H1 (cell line): ENCODE results near the gene SIGLEC6. TPM values are rescaled to one million over a fixed set of nuclear protein-coding genes. Genes with fewer than 3 reads are reported as not detected.

Experiments used
- CTCF ChIA-PET: fragments of 300-600 bp; sonication (Branson Sonifier 250); formaldehyde crosslinking; loops from one replicate; lab custom pipeline; 2021; ENCODE audit not compliant: partially characterized antibody; lab: Charles Lee
- POLR2A ChIA-PET: fragments of 300-600 bp; sonication (Branson Sonifier 250); formaldehyde crosslinking; loops from one replicate; lab custom pipeline; 2021; ENCODE audit warnings: inconsistent platforms; ENCODE audit not compliant: partially characterized antibody; lab: Charles Lee
- DNase-seq, 2 experiments: peaks; one replicate each; pipeline versions ENCODE4 v3.0.0 to v3.0.0-alpha.2; 2010 to 2022; ENCODE audit warnings: low spot score in 2 of 2, low read depth in 1 of 2, mixed read lengths in 1 of 2
- FAIRE-seq: peaks from 2 replicates; lab custom pipeline; 2011; peaks lifted over from hg19 to GRCh38; lab: Jason Lieb, UNC
- H2AFZ ChIP-seq: 2 replicates; pipeline ENCODE4 v1.8.1; 2012; ENCODE audit warnings: low read length, inconsistent platforms
- H2AK5ac ChIP-seq: 2 replicates; pipeline ENCODE4 v1.6.1; 2013; ENCODE audit warnings: low read depth, low read length
- H2BK120ac ChIP-seq: replicated peaks from 2 replicates; pipeline ENCODE3; 2013; ENCODE audit warnings: low read depth, low read length, inconsistent platforms
- H2BK12ac ChIP-seq: 2 replicates; pipeline ENCODE4 v1.6.1; 2013; ENCODE audit warnings: low read depth, low read length
- H2BK15ac ChIP-seq: 2 replicates; pipeline ENCODE4 v1.6.1; 2013; ENCODE audit warnings: low read length
- H2BK20ac ChIP-seq: 2 replicates; pipeline ENCODE4 v1.6.1; 2013; ENCODE audit warnings: low read length
- H2BK5ac ChIP-seq: 2 replicates; pipeline ENCODE4 v1.6.1; 2013; ENCODE audit warnings: low read depth, low read length
- H3K14ac ChIP-seq: 2 replicates; pipeline ENCODE4 v1.6.1; 2013; ENCODE audit warnings: inconsistent platforms; ENCODE audit not compliant: insufficient read length
- H3K18ac ChIP-seq: 2 replicates; pipeline ENCODE4 v1.6.1; 2013; ENCODE audit warnings: low read length; ENCODE audit errors: extremely low read depth
- H3K23ac ChIP-seq: 2 replicates; pipeline ENCODE4 v1.6.1; 2013; ENCODE audit warnings: inconsistent platforms; ENCODE audit not compliant: insufficient read length
- H3K23me2 ChIP-seq: 2 replicates; pipeline ENCODE4 v1.6.1; 2013; ENCODE audit warnings: low read depth, low read length
- H3K27ac ChIP-seq: 2 replicates; pipeline ENCODE4 v1.6.1; 2011; ENCODE audit warnings: low read depth, low read length, inconsistent platforms
- H3K27me3 ChIP-seq, 4 experiments: replicated peaks in 1 of 4; 1 replicate in 1 of 4; 2 replicates in 3 of 4; pipeline versions ENCODE4 v1.6.1 to v1.8.1; 2011 to 2013; ENCODE audit warnings: low read length in 3 of 4, mild to moderate bottlenecking in 3 of 4, inconsistent platforms in 2 of 4, mixed read lengths in 2 of 4, moderate library complexity in 1 of 4; ENCODE audit not compliant: control insufficient read depth in 3 of 4, insufficient read depth in 3 of 4; ENCODE audit errors: extremely low read depth in 1 of 4
- H3K36me3 ChIP-seq, 4 experiments: 2 replicates each; pipeline versions ENCODE4 v1.6.1 to v1.8.1; 2011 to 2013; ENCODE audit warnings: mild to moderate bottlenecking in 4 of 4, low read length in 3 of 4, moderate library complexity in 2 of 4, control low read depth in 1 of 4, inconsistent platforms in 1 of 4; ENCODE audit not compliant: insufficient read depth in 4 of 4, control insufficient read depth in 2 of 4
- H3K4ac ChIP-seq: replicated peaks from 2 replicates; pipeline ENCODE3; 2013; ENCODE audit warnings: low read length, low read depth, mixed read lengths, inconsistent platforms; ENCODE audit not compliant: insufficient read length
- H3K4me1 ChIP-seq, 4 experiments: replicated peaks in 1 of 4; 1 replicate in 1 of 4; 2 replicates in 3 of 4; pipeline versions ENCODE4 v1.6.1 to v1.8.1; 2011 to 2013; ENCODE audit warnings: low read length in 3 of 4, inconsistent platforms in 2 of 4, mixed read lengths in 1 of 4; ENCODE audit not compliant: insufficient read depth in 4 of 4, control insufficient read depth in 3 of 4
- H3K4me2 ChIP-seq, 2 experiments: 2 replicates each; pipeline versions ENCODE4 v1.6.1 to v1.8.1; 2011 to 2013; ENCODE audit warnings: low read depth in 2 of 2, low read length in 2 of 2, control low read depth in 1 of 2, inconsistent platforms in 1 of 2, mild to moderate bottlenecking in 1 of 2; ENCODE audit not compliant: insufficient read depth in 1 of 2
- H3K4me3 ChIP-seq, 4 experiments: fragments of 200-600, 300-600 bp in 1 of 4; sonication (generic), shearing (Covaris generic), sonication (Bioruptor Twin) in 1 of 4; 2 replicates each; pipeline versions ENCODE4 v1.5.1 to v1.8.1; 2011 to 2016; ENCODE audit warnings: low read length in 4 of 4, low read depth in 3 of 4, control low read depth in 2 of 4, inconsistent platforms in 2 of 4, mild to moderate bottlenecking in 2 of 4, mixed read lengths in 1 of 4, moderate library complexity in 1 of 4; ENCODE audit not compliant: insufficient read depth in 2 of 4; ENCODE audit errors: extremely low read depth in 1 of 4
- H3K56ac ChIP-seq: replicated peaks from 2 replicates; pipeline ENCODE3; 2013; ENCODE audit warnings: low read depth, mild to moderate bottlenecking, mixed read lengths, low read length, inconsistent platforms; ENCODE audit not compliant: insufficient read length
- H3K79me1 ChIP-seq: 2 replicates; pipeline ENCODE4 v1.6.1; 2013; ENCODE audit warnings: low read depth, low read length, control low read depth
- H3K79me2 ChIP-seq, 2 experiments: 2 replicates each; pipeline versions ENCODE4 v1.6.1 to v1.8.1; 2012 to 2013; ENCODE audit warnings: low read length in 2 of 2, mild to moderate bottlenecking in 2 of 2, inconsistent platforms in 1 of 2; ENCODE audit not compliant: insufficient read depth in 2 of 2, control insufficient read depth in 1 of 2
- H3K9ac ChIP-seq, 4 experiments: replicated peaks in 1 of 4; 1 replicate in 1 of 4; 2 replicates in 3 of 4; pipeline versions ENCODE4 v1.6.1 to v1.8.1; 2011 to 2013; ENCODE audit warnings: low read depth in 3 of 4, low read length in 3 of 4, control low read depth in 2 of 4, mild to moderate bottlenecking in 2 of 4, moderate library complexity in 2 of 4, inconsistent platforms in 1 of 4; ENCODE audit errors: extremely low read depth in 1 of 4
- H3K9me3 ChIP-seq, 2 experiments: 2 replicates each; pipeline versions ENCODE4 v1.6.1 to v1.8.1; 2012 to 2013; ENCODE audit warnings: mild to moderate bottlenecking in 2 of 2, moderate library complexity in 2 of 2, control low read depth in 1 of 2, inconsistent platforms in 1 of 2, low read depth in 1 of 2, low read length in 1 of 2, mixed read lengths in 1 of 2; ENCODE audit not compliant: insufficient read depth in 2 of 2
- H4K20me1 ChIP-seq, 2 experiments: replicated peaks in 1 of 2; 2 replicates each; pipeline versions ENCODE3 to v1.8.1; 2011 to 2013; ENCODE audit warnings: inconsistent platforms in 2 of 2, low read length in 2 of 2, mild to moderate bottlenecking in 1 of 2; ENCODE audit not compliant: insufficient read depth in 2 of 2, control insufficient read depth in 1 of 2
- H4K5ac ChIP-seq: 2 replicates; pipeline ENCODE4 v1.6.1; 2013; ENCODE audit warnings: low read length, low read depth, mixed read lengths, inconsistent platforms; ENCODE audit not compliant: insufficient read length
- H4K8ac ChIP-seq: 2 replicates; pipeline ENCODE4 v1.8.0; 2013; ENCODE audit warnings: mild to moderate bottlenecking, moderate library complexity, low read length, inconsistent platforms; ENCODE audit not compliant: insufficient read depth; ENCODE audit errors: extremely low read depth
- H4K91ac ChIP-seq: replicated peaks from 2 replicates; pipeline ENCODE3; 2013; ENCODE audit warnings: low read length, mixed read lengths, inconsistent platforms; ENCODE audit not compliant: insufficient read length
- CREB1 ChIP-seq: IDR thresholded peaks from 2 replicates; pipeline ENCODE4 v1.6.1; 2012; ENCODE audit warnings: inconsistent platforms
- EZH2 ChIP-seq: fragments of 200-600 bp; sonication (generic); IDR thresholded peaks from 2 replicates; pipeline ENCODE4 v1.7.1; 2012; ENCODE audit warnings: low read depth, mild to moderate bottlenecking, moderate library complexity, low read length, inconsistent platforms; ENCODE audit not compliant: severe bottlenecking
- FOSL1 ChIP-seq: IDR thresholded peaks from 2 replicates; pipeline ENCODE4 v1.6.1; 2011; ENCODE audit warnings: mild to moderate bottlenecking, low read depth, low read length, moderate library complexity; ENCODE audit not compliant: insufficient read depth
- HDAC2 ChIP-seq, 2 experiments: fragments of 300-600 bp in 1 of 2; sonication (generic) in 1 of 2; IDR thresholded peaks; 2 replicates each; pipeline ENCODE4 v1.6.1; 2011 to 2012; ENCODE audit warnings: low read depth in 2 of 2, low read length in 2 of 2, mild to moderate bottlenecking in 2 of 2, moderate library complexity in 2 of 2, borderline replicate concordance in 1 of 2, inconsistent platforms in 1 of 2
- JUN ChIP-seq: IDR thresholded peaks from 2 replicates; pipeline ENCODE4 v1.6.1; 2011; ENCODE audit warnings: low read depth, mild to moderate bottlenecking, improper control_type of control experiment, low read length
- KDM5A ChIP-seq: fragments of 200-600 bp; IDR thresholded peaks from 2 replicates; pipeline ENCODE4 v1.7.1; 2012; ENCODE audit warnings: mild to moderate bottlenecking, low read length, inconsistent platforms, mixed read lengths
- NANOG ChIP-seq: IDR thresholded peaks from 2 replicates; pipeline ENCODE4 v1.6.1; 2011; ENCODE audit warnings: low read length, low read depth, mild to moderate bottlenecking, inconsistent platforms; ENCODE audit not compliant: insufficient read depth, poor library complexity, severe bottlenecking
- POLR2A ChIP-seq, 2 experiments: IDR thresholded peaks; 1 replicate in 1 of 2; 2 replicates in 1 of 2; pipeline ENCODE4 v1.6.1; 2011; ENCODE audit warnings: low read depth in 2 of 2, low read length in 2 of 2, mild to moderate bottlenecking in 2 of 2; ENCODE audit errors: control extremely low read depth in 1 of 2
- RBBP5 ChIP-seq: IDR thresholded peaks from 2 replicates; pipeline ENCODE4 v1.7.1; 2012; ENCODE audit warnings: low read depth, mild to moderate bottlenecking, inconsistent platforms, low read length, moderate library complexity, borderline replicate concordance
- SAP30 ChIP-seq: fragments of 300-600 bp; sonication (generic); IDR thresholded peaks from 2 replicates; pipeline ENCODE4 v1.7.1; 2012; ENCODE audit warnings: low read length, moderate library complexity, mild to moderate bottlenecking, inconsistent platforms; ENCODE audit not compliant: insufficient read depth, insufficient replicate concordance
- TEAD4 ChIP-seq: IDR thresholded peaks from 2 replicates; pipeline ENCODE4 v1.6.1; 2012; ENCODE audit warnings: low read depth, low read length, inconsistent platforms, mixed read lengths
- WGBS, 2 experiments: shearing (Covaris generic) in 1 of 2; methylation state at CpG; one replicate each; pipeline versions ENCODE4 v1.1.6 to v1.1.7; 2013 to 2015; ENCODE audit warnings: low lambda C conversion rate in 2 of 2, mixed read lengths in 2 of 2, inconsistent platforms in 1 of 2, low coverage in 1 of 2, missing lambda C conversion rate in 1 of 2; ENCODE audit not compliant: insufficient replicate concordance in 2 of 2, insufficient coverage in 1 of 2, insufficient read length in 1 of 2; ENCODE audit errors: extremely low coverage in 1 of 2, missing lambda C conversion rate in 1 of 2; 5-methylcytosine and 5-hydroxymethylcytosine counted together
- polyA plus RNA-seq, 7 experiments: library from polyadenylated mRNA; depleted of rRNA in 3 of 7; stranded (reverse) in 5 of 7; unstranded in 2 of 7; fragments of >200 nt in 5 of 7; fragments of 200-250 nt in 2 of 7; gene quantifications; 1 replicate in 5 of 7; 2 replicates in 1 of 7; 4 replicates in 1 of 7; pipeline versions ENCODE4 v1.2.1 to v1.2.3, GENCODE V29; 2011 to 2013; ENCODE audit warnings: missing spikeins in 2 of 7, mixed read lengths in 2 of 7
- total RNA-seq: library from RNA; stranded (reverse); fragmentation: NEBNext Ultra II Directional; extraction: Animal tissue kit (Norgen Biotek cat#: 25700); gene quantifications from 2 replicates; pipeline ENCODE4 v1.2.1, GENCODE V29; 2021

SIGLEC6 gene
- total and polyA plus RNA-seq, 2 of the 8 experiments (the other 6 are each of a cell fraction or from before 2014, with no cell fraction given), result 0.05 TPM; not detected in 1

GRCh38 chr19:51479531-51480331 lies 51.7 kb downstream of the SIGLEC6 start:
- ChIA-PET CTCF (interaction anchor here (1.3 to 1.4 kb wide), 2 partner anchors 13 to 129 kb away, joined by 3 to 4 read pairs; no protein-coding TSS in a partner anchor), POLR2A (no interaction called here)
- Histone ChIP-seq H3K18ac (no peak overlapping the region), H3K4me2 (no peak overlapping the region), H3K27ac (no peak overlapping the region), H2AK5ac (no peak overlapping the region), H2AFZ (no peak overlapping the region), H3K56ac (no peak overlapping the region), H3K79me2 (no peaks in the 10 kb centered on the region), H3K36me3 (no peaks in the 10 kb centered on the region), H2BK120ac (no peak overlapping the region), H4K20me1 (no peaks in the 10 kb centered on the region), H3K4ac (no peak overlapping the region), H3K4me1 (no peaks in the 10 kb centered on the region), H3K9me3 (peaks cover 53 to 80% of the 10 kb centered on the region in 2 experiments), H4K91ac (no peak overlapping the region), H3K23ac (no peak overlapping the region), H4K5ac (no peak overlapping the region), H3K79me1 (no peaks in the 10 kb centered on the region), H3K27me3 (no peaks in the 10 kb centered on the region), H2BK20ac (no peak overlapping the region), H3K14ac (no peak overlapping the region), H2BK12ac (no peak overlapping the region), H2BK15ac (no peak overlapping the region), H3K9ac (no peak overlapping the region), H4K8ac (no peak overlapping the region), H3K4me3 (no peak overlapping the region), H2BK5ac (no peak overlapping the region), H3K23me2 (no peaks in the 10 kb centered on the region)
- 79% methylated on average over 11 of the region's 12 CpGs; no CpG with 5 or more reads in 1 of the 2 experiments for WGBS, 2 experiments
- DNase-seq (no peak), FAIRE-seq (no peak)
- TF ChIP-seq CREB1 (no peak), KDM5A (no peak), POLR2A (IDR thresholded peaks at IDR 0.05; ENCODE audit: control extremely low read depth in 1 of 2, low read depth in 2 of 2, low read length in 2 of 2) (no peak), SAP30 (no peak), HDAC2 (IDR thresholded peaks at IDR 0.05; ENCODE audit: borderline replicate concordance in 1 of 2, low read depth in 2 of 2, low read length in 2 of 2) (no peak), TEAD4 (no peak), FOSL1 (no peak), RBBP5 (no peak), JUN (no peak), EZH2 (no peak), NANOG (no peak)
